Duodenal mucosa (tissue), 2 donors: ENCODE results near the gene RASGEF1B.

ENCODE experiments used
- H3K27ac ChIP-seq: one replicate; pipeline ENCODE4 v1.7.0; 2013; ENCODE audit warnings: low read depth, low read length
- H3K27me3 ChIP-seq, 2 donors: one replicate each; pipeline ENCODE4 v1.7.0; 2013; ENCODE audit warnings: low read length in 2 of 2, control low read depth in 1 of 2; ENCODE audit not compliant: insufficient read depth in 2 of 2, control insufficient read depth in 1 of 2
- H3K36me3 ChIP-seq, 2 donors: one replicate each; pipeline ENCODE4 v1.7.0; 2013; ENCODE audit warnings: low read length in 2 of 2, control low read depth in 1 of 2; ENCODE audit not compliant: insufficient read depth in 2 of 2, control insufficient read depth in 1 of 2
- H3K4me1 ChIP-seq, 2 donors: one replicate each; pipeline ENCODE4 v1.7.0; 2013; ENCODE audit warnings: low read length in 2 of 2, control low read depth in 1 of 2; ENCODE audit not compliant: insufficient read depth in 2 of 2, control insufficient read depth in 1 of 2
- H3K4me3 ChIP-seq, 2 donors: one replicate each; pipeline ENCODE4 v1.7.0; 2013; ENCODE audit warnings: low read length in 2 of 2, low read depth in 1 of 2
- H3K9ac ChIP-seq, 2 donors: one replicate each; pipeline ENCODE4 v1.7.0; 2013; ENCODE audit warnings: low read length in 2 of 2, low read depth in 1 of 2
- H3K9me3 ChIP-seq, 2 donors: one replicate each; pipeline ENCODE4 v1.7.0; 2013; ENCODE audit warnings: low read length in 2 of 2, control low read depth in 1 of 2; ENCODE audit not compliant: control insufficient read depth in 1 of 2

The RASGEF1B gene

DNA sequence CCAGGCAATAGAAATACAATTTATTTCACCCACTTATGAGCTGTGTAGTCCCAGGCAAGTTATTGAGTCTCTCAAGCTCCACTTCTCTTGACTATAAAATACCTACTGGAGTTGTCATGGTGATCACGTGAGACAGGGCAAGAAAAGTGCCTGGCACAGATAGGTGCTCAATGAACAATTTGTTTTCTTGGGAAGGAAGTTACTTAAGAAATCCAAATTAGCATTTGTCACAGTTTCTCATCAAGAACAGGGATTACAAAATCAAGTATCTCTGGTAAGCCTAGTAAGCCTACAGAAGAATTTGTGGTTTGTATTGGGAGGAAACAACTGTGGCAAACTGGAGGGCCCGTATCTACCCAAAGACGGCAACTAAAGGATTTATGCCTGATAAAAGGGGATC lies 37.5 kb upstream of the RASGEF1B start:
- Histone ChIP-seq H3K36me3 (no peaks in the 10 kb centered on the region), H3K27ac (no peak overlapping the region), H3K4me3 (no peak overlapping the region), H3K9ac (no peak overlapping the region), H3K4me1 (peaks cover 6% of the 10 kb centered on the region in 2 donors), H3K27me3 (no peaks in the 10 kb centered on the region), H3K9me3 (no peaks in the 10 kb centered on the region)

DNA sequence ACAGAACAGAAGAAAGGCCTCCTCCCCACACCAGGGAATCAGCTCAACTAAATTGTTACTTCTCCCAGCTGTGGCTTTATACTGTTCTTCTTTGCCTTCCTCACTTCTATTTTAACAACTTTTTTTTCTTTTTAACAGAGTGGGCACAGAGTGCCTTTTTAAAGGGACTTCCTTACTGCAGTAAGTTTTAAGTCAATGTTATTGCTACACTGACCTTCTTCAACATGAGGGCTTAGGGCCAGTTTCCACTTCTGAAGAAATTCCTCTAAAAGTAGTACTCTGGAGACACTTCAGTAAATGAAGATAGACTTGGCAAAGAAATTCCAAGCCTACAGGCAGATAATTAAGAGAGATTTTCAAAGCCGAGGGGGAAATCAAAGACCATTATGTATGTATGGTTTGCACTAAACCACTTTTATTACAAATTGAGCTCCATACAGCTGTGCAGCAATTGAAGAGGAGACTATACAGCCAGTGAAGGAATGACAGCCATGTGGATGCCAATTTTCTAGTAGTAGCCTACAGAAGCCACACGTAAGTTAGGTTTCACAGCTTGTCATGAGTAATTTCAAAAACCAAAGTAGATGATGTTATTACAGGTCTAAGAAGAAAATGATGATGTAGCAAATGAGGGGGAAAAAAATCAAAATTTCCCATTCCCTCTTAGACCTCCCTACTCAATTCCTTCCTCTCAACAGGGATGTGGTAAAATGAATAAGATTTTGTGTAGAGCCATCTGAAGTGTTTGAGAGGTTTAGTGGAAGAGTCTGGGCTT lies 36.9 kb upstream of the RASGEF1B start:
- H3K4me3 ChIP-seq, result no peak overlapping the region
- H3K4me1 ChIP-seq, result peaks cover 6% of the 10 kb centered on the region in 2 donors
- no peaks in the 10 kb centered on the region for H3K27me3 ChIP-seq
- H3K36me3 ChIP-seq, result no peaks in the 10 kb centered on the region
- no peaks in the 10 kb centered on the region for H3K9me3 ChIP-seq
- no peak overlapping the region for H3K9ac ChIP-seq
- H3K27ac ChIP-seq, result no peak overlapping the region

DNA sequence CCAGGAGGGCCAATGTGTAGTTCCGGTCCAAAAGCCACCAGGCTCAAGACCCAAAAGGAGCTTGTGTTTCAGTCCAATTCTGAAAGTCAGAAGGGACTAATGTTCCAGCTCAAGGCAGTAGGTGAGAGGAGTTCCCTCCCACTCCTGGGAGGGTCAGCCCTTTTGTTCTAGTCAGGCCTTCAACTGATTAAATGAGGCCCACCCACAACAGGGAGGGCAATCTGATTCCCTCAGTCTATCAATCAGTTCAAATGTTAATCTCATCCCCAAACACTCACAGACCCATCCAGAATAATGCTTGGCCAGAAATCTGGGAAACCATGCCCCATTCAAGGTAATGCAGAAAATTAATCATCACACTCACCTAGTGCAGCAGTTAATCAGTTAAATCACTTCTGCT lies 35.8 kb upstream of the RASGEF1B start:
- Histone ChIP-seq H3K4me3 (no peak overlapping the region), H3K9me3 (no peaks in the 10 kb centered on the region), H3K27ac (no peak overlapping the region), H3K9ac (no peak overlapping the region), H3K27me3 (no peaks in the 10 kb centered on the region), H3K36me3 (no peaks in the 10 kb centered on the region), H3K4me1 (peaks cover 6% of the 10 kb centered on the region in 2 donors)

DNA sequence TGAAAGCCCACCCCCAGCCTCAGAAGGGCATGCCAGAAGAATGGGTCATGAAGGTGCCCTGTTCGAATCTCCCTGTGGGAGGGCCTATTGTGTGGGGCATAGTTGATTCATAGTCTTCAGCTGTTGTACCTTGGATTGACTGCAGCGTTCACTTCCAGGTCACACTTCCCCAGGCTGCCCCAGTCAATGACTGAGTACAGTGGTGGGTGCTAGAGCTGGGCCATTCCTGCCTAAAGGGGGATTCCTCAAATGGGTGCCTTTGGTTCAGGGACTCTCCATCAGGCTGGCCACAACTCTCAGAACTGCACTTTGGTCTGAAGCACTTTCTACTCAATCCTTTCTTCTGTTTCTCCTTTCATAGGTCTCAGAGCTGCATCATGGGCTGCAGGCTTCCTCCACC lies 35.0 kb upstream of the RASGEF1B start:
- Histone ChIP-seq H3K9me3 (no peaks in the 10 kb centered on the region), H3K27me3 (no peaks in the 10 kb centered on the region), H3K4me1 (peaks cover 6% of the 10 kb centered on the region in 2 donors), H3K27ac (no peak overlapping the region), H3K9ac (no peak overlapping the region), H3K36me3 (no peaks in the 10 kb centered on the region), H3K4me3 (no peak overlapping the region)

DNA sequence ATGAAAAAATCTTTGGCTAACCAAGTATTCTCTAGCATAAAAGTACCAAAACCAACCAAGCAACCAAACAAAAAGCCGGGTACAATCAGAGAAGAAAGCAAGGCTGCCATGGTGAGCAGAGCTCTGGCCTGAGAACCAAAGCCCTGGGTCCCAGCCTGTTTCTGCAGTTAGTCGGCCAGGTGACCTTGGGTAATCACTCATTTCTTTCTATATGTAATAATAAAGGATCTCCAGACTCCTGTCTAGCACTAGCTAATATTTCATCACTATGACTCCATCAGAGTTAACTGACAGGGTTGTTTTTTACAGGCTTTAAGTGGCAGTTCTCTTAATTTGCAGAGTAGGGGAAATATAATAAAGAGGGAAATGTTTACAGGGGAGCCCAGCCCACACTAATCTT lies 34.0 kb upstream of the RASGEF1B start:
- H3K9me3 ChIP-seq, result no peaks in the 10 kb centered on the region
- H3K4me3 ChIP-seq, result peak overlapping the region in 1 of 2 donors; percentile 1
- H3K27me3 ChIP-seq, result no peaks in the 10 kb centered on the region
- H3K36me3 ChIP-seq, result no peaks in the 10 kb centered on the region
- no peak overlapping the region for H3K27ac ChIP-seq
- H3K9ac ChIP-seq, result no peak overlapping the region
- peaks cover 6% of the 10 kb centered on the region in 2 donors for H3K4me1 ChIP-seq

DNA sequence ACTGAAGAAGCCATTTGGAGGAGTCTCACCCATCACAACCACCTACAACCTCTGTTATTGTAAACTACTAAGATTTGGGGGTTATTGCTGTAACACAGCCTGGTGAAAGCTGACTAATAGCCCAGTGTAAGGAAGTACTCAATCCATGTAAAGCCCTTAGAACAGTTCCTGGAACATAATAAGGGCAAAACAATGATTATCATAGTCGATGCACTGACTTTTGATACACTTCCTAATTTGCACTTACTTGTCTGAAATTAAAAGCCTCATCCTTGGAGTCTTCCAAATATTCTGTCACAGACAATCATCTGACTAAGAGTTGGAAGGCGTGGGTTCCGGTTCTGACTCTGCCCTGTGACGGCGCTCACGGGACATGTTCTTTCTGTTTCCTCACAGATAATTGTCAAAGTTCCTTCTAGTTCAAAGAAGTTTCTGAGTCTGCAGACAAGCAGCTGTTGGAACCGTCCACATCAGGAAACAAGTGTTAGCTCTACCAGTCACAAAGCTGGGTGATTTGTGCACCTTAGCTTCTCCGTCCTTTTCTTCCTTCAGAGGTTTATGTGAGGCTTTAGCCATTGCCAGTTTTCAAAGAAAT lies 33.4 kb upstream of the RASGEF1B start:
- Histone ChIP-seq H3K4me3 (peak overlapping the region; percentile 1 to 11), H3K9me3 (no peaks in the 10 kb centered on the region), H3K4me1 (peaks cover 6% of the 10 kb centered on the region in 2 donors), H3K36me3 (no peaks in the 10 kb centered on the region), H3K9ac (no peak overlapping the region), H3K27ac (no peak overlapping the region), H3K27me3 (no peaks in the 10 kb centered on the region)

DNA sequence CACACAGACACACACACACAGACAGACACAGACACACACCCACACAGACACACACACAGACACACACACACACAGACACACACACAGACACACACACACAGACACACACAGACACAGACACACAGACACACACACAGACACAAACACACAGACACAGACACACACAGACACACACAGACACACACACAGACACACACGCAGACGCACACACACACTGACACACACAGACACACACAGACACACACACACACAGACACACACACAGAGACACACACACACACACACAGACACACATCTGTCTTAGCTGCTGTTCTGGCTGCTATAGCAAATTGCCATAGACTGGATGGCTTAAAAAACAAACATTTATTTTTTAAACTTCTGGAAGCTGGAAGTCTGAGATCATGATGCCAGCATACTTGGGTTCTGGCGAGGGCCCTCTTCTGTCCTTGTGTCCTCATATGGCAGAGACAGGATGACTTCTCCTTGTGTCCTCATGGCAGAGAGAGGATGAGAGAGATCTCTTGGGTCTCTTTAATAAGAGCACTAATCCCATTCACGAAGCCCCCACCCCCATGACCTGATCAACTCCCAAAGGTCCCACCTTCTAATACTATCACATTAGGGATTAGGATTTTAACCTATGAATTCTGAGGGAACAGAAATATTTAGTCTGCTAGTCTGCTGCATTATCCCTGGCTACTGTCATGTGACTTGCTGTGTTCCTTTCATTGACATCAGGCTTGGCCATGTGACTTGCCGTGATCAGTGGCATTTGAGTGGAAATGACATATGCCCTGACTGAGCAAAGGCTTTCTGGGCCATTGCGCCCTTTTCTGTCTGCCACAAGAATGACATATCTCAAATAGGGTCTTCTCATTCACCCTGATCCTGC lies 32.7 kb upstream of the RASGEF1B start:
- peaks cover 6% of the 10 kb centered on the region in 2 donors for H3K4me1 ChIP-seq
- no peak overlapping the region for H3K4me3 ChIP-seq
- no peak overlapping the region for H3K9ac ChIP-seq
- H3K36me3 ChIP-seq, result no peaks in the 10 kb centered on the region
- no peaks in the 10 kb centered on the region for H3K9me3 ChIP-seq
- H3K27me3 ChIP-seq, result no peaks in the 10 kb centered on the region
- H3K27ac ChIP-seq, result no peak overlapping the region

DNA sequence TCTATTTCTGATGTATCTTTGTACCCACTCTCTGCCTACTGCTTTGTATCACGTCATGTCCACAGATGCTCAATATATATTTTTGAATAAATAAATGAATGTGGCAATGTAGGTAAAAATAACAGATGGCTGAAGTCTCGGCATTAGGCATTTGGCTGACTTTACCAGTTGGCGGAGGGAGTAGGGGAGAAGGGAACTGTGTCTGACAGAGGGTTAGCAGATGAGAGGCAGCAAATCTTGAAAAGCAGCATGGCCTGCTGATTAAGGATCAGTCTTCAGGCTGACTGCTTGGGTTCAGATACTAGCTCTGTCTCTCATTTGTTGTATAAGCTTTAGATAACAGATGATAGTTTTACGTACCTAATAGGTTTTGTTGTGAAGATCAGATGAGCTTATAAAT lies 31.9 kb upstream of the RASGEF1B start:
- Histone ChIP-seq H3K27ac (no peak overlapping the region), H3K36me3 (no peaks in the 10 kb centered on the region), H3K9me3 (no peaks in the 10 kb centered on the region)

DNA sequence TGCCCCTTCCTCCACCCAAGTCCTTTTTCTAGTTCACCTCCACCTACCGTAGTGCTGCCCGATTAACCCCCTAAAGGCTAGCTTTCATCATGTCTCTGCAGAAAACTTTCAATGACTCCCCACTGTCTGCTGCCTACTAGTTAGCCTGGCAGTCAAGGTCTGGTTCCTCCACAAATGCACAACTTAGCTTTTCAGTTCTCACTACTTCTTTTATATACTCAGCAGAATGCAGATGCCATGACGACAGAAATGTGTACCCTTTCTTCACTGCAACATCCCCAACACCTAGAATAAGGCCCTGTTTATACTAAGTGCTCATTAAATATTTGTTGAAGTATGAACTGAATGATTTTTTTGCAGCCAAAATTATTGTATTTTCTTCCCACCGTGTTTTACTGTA lies 30.9 kb upstream of the RASGEF1B start:
- Histone ChIP-seq H3K9me3 (no peaks in the 10 kb centered on the region), H3K27ac (no peak overlapping the region), H3K4me1 (peaks cover 6% of the 10 kb centered on the region in 2 donors), H3K36me3 (no peaks in the 10 kb centered on the region), H3K4me3 (no peak overlapping the region), H3K9ac (no peak overlapping the region), H3K27me3 (no peaks in the 10 kb centered on the region)

More for the DNA sequence above, 31.9 kb upstream of the RASGEF1B start:
- no peaks in the 10 kb centered on the region for H3K27me3 ChIP-seq
- H3K9ac ChIP-seq, result no peak overlapping the region
- H3K4me1 ChIP-seq, result peaks cover 6% of the 10 kb centered on the region in 2 donors
- H3K4me3 ChIP-seq, result no peak overlapping the region

DNA sequence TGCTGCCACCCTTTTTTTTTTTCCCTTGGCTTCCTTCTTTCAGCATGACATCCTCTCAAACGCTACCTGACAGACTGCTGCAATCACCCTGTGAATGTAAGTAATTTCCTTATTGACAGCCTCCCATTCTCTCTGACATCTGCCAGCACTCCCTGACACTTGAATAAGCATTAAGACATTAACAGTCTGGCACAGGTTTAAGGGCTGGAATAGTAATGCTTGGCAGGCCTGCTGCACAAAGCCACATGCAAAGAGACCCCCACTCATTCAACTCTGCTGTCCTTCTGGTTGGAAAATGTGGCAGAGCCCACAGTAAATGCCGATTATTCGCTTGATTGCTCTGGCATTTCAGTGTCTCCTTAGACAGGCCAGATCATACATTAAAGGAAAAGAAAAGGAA lies 28.1 kb upstream of the RASGEF1B start:
- no peaks in the 10 kb centered on the region for H3K36me3 ChIP-seq
- no peak overlapping the region for H3K27ac ChIP-seq
- H3K9ac ChIP-seq, result no peak overlapping the region
- no peaks in the 10 kb centered on the region for H3K9me3 ChIP-seq
- H3K4me1 ChIP-seq, result no peaks in the 10 kb centered on the region
- no peaks in the 10 kb centered on the region for H3K27me3 ChIP-seq
- no peak overlapping the region for H3K4me3 ChIP-seq
